ENCODE results near the gene CLIC3.

CLIC3 gene

DNA sequence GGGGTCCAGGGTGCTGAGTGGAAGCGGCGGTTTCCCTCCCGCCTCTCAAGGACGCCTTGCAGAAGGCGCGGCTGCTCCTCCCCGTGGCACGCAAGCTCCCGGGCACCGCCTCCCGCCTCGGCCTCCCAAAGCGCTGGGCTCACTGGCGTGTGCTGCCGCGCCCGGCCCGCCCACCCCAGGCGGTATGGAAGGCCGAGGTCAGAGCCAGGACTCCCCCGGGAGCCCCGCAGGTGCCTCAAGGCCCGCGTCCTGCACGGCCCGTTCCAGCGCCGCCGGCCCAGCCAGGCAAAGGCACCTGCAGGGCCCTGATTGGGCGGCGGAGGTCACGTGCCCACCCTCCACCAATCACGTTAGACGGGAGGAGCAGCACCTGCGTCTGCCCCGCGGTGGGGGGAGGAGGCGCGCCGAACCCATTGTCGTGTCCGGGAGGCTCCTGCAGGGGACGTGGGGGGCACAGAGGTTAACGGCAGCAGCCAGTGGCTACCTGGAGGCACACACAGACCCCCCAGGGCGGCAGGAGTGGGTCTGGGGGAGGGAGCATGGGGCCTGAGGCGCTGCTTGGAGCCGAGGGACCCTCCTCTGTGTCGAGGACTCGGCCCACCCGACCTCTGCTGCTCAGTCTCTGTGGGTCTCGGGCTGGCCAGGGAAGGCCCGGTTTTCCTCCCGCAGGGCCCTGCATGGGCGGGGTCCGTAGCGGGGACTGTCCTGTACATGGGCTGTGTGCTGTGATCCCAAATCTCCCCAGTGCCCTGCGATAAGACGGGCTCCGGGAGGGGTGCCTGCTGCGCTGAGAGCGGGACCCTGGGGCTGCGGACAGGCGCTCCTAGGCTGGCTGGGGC, 46.3 kb downstream of the CLIC3 start:
- peak; percentile 98 for DNase-seq

DNA sequence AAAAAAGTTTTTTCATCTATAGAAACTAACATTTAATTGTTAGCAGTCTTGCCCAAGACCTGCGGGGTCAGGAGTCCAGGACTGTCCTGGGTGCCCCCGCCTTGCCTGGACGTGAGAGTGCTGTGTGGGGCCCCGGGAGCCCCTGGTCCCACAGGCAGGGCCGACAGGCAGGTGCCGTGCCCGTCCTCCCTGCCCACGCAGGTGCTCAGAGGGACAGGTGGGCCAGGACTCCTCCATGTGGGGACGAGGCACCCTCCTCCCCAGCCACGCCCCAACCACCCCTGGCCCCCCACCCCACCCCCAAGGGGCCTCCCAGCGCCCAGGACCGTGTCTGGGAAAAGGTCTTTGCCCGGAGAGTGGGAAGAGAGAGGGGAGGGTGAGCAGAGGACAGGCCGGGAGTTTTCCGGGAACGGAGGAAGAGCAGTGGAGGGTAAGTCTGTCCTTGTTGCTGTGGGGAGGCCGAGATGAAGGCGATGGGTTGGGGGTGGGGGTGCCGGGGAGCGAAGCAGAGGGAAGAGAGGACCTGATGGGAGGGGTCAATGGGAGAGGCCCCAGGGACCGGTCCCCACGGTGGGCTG, 47.0 kb downstream of the CLIC3 start:
- no peak for DNase-seq

DNA sequence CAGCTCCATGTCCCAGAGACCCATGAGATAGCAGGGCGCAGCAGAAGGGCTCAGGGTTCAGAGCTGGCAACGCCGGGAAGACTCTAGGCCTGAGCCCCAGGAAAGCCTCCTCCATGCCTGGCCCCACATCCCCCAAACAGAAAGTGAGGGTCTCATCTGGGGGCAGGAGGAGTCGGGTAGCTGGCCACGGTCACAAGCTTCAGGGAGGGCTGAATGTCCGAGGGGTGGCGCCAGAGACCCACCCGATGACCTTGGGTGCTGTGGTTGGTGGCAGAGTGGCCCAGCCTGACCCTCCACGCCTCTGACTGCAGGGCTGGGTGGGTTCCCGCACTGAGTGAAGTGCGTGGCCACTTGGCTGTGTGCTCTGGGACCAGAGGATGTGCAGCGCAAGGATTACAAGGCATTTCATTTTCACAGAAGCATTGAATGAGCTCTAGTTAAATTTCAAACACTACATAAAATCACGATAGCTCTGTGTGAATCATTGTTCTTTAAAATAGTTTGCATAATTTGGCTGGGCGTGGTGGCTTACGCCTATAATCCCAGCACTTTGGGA, 48.3 kb downstream of the CLIC3 start:
- DNase-seq, result peak; percentile 13

DNA sequence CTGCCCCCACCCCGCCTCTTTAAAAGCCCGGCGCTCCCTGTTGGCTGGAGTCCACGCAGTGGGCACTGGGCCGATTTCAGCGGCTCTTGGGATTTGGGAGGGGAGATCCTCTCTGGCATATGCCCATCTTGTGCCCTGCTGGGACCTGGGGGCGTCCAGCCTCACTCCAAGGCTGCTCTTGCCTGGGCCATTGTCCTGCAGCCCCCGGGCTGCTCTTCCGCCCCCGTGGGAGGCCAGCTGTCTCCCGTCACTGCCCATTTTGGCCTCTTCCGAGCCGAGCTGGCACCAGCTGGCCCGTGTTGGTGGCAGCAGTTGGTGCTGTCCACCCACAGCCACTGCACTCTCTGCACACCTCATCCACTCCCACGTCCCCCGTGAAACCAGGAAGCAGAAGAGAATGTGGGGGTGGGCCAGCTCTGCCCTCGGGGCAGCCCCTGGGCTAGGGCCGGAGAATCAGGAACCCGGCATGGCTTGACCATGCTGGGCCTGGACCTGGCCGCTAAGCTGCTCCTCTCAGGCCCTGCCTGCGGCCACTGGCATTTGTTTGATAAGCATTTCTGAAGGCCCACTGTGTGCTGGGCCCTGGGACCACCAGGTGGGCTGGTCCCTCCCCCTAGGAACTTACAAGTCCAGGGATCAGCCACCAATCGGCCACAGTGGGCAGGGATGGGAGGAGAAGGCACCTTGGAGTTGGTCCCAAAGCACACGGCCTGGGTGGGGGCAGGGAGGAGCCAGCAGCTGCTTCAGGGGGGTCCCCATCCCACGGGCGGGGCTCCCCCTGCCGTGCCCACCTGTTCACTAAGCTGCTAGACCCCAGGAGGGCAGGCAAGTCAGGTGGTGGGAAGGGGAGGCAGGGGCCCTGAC, 49.1 kb downstream of the CLIC3 start:
- DNase-seq, result no peak

DNA sequence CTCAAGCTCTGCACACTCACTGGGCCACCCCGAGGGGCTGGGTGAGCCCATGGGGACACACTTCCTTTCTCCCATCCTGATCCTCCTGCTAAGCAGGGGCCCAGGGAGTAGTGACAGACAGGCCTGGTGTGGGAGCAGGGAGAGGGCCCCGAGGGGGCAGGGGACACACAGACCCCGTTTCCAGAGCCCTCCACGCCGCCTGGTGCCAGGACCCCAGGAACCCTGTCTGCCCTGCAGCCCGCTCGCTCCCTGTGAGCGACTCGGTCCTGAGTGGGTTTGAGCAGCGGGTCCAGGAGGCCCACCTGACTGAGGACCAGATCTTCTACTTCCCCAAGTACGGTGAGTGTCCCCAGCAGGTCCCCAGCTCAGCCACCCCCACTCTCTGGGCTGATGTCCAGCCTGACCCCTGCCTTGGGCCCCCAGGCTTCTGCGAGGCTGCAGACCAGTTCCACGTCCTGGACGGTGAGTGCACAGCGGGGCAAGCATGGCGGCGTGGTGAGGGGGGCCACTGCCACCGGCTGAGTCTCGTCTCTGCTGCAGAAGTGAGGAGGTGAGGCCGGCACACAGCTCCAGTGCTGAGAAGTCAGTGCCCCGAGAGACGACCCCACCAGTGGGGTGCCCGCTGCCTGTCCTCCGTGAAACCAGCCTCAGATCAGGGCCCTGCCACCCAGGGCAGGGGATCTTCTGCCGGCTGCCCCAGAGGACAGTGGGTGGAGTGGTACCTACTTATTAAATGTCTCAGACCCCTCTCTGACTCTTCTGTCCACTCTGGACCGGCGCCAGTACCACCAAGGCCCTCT, 49.9 kb downstream of the CLIC3 start:
- no peak for DNase-seq

- no peak for DNase-seq
Measured at GRCh38 chr9:136945333-136946227, 50.8 kb downstream of the CLIC3 start.

Measured in NCI-H774 (cell line).